ENCODE data around the gene GGT5. TPM values are rescaled to one million over a fixed set of nuclear protein-coding genes. Genes with fewer than 3 reads are reported as not detected.

The GGT5 gene
- total and polyA plus RNA-seq, 4 experiments from 2014 or later, result not detected

Other genes with a start within 250 kb of the GGT5 start
- gene GSTT4, start 239.6 kb downstream of the GGT5 start, total RNA-seq, result not detected
- not detected for gene GSTT4, start 239.6 kb downstream of the GGT5 start, polyA plus RNA-seq
- gene CABIN1, start 233.8 kb downstream of the GGT5 start, total RNA-seq, result 100 to 1,000 TPM; 114 to 117 TPM
- 10 to 100 TPM in 1 of 2 donors, 1 to 10 TPM in 1; 2.2 to 14.8 TPM for gene CABIN1, start 233.8 kb downstream of the GGT5 start, polyA plus RNA-seq
- gene SUSD2, start 63.6 kb downstream of the GGT5 start, total RNA-seq, result under 1 TPM; 0.44 to 0.52 TPM
- gene SUSD2, start 63.6 kb downstream of the GGT5 start, polyA plus RNA-seq, result under 1 TPM in 1 of 2 donors, not detected in 1; 0.05 TPM
- gene SPECC1L, start 25.7 kb upstream of the GGT5 start, total RNA-seq, result 10 to 100 TPM; 51.1 to 62.1 TPM
- gene SPECC1L, start 25.7 kb upstream of the GGT5 start, polyA plus RNA-seq, result 10 to 100 TPM in 1 of 2 donors, 1 to 10 TPM in 1; 4.3 to 12.9 TPM
- 10 to 100 TPM; 34.5 to 35.0 TPM for gene ADORA2A, start 182.5 kb upstream of the GGT5 start, total RNA-seq
- gene ADORA2A, start 182.5 kb upstream of the GGT5 start, polyA plus RNA-seq, result 10 to 100 TPM; 66.7 to 74.7 TPM